GM13977 (cell line): ENCODE results near the gene AFAP1L1.
A peak's percentile ranks its signal among the peaks of the same experiment; 100 is the strongest.

Source experiments
- DNase-seq: peaks from one replicate; pipeline ENCODE4 v3.0.0; 2012; ENCODE audit warnings: low spot score
- in situ Hi-C: fragments of 300-500 bp; cut with MboI; formaldehyde crosslinking; loops from one replicate; pipeline ENCODE4 v1.12.0; 2022; ENCODE audit warnings: low sequenced_read_pairs, low pct_unique_long_range_greater_than_20kb, mixed read lengths, inconsistent platforms; ENCODE audit not compliant: unreplicated experiment
- TF ChIP-seq, protein P1 (sequence below): IDR thresholded peaks from 2 replicates; pipeline ENCODE4 v1.5.1; 2012; ENCODE audit warnings: mild to moderate bottlenecking, control low read depth; ENCODE audit not compliant: insufficient read depth; ENCODE audit errors: extremely low read depth, missing control alignments

AFAP1L1 gene

DNA sequence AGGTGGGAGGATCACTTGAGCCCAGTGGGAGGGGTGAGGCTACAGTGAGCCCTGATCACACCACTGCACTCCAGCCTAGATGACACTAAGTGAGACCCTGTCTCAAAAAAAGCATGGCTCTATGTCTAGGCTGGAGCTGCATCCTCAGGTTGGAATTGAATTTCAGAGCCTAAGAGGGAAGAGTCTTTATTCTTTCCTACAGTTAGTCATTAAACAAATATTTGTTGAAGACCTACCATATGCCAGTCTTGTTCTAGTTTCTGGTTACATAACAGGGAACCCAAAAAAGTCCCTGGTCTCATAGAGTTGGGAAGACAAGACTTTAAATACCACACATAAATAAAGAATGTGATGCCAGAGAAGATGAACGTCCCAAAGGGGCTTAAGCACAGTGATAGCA is 66.7 kb downstream of the AFAP1L1 start:
- TF ChIP-seq, protein P1, sequence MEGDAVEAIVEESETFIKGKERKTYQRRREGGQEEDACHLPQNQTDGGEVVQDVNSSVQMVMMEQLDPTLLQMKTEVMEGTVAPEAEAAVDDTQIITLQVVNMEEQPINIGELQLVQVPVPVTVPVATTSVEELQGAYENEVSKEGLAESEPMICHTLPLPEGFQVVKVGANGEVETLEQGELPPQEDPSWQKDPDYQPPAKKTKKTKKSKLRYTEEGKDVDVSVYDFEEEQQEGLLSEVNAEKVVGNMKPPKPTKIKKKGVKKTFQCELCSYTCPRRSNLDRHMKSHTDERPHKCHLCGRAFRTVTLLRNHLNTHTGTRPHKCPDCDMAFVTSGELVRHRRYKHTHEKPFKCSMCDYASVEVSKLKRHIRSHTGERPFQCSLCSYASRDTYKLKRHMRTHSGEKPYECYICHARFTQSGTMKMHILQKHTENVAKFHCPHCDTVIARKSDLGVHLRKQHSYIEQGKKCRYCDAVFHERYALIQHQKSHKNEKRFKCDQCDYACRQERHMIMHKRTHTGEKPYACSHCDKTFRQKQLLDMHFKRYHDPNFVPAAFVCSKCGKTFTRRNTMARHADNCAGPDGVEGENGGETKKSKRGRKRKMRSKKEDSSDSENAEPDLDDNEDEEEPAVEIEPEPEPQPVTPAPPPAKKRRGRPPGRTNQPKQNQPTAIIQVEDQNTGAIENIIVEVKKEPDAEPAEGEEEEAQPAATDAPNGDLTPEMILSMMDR = no peak
- no peak for DNase-seq
- in situ Hi-C loops = no loop called here

DNA sequence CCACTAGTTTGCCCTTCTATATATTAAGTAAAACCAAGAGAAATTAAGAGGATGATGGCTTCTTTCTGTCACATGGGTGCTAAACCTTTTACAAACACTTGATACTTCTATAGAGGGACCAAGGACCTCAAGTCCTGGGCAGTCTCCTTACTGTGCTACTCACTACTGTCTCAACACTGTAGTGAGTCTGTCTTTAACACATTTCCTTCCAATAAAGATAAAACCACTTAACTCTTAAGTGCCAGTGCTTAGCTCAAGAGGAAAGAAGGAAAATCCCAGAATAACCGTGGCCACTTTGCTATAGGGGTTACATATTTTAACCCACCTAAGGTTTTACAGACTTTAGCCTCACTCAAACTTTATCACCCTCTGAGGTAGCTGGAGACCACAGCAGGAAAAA is 69.3 kb downstream of the AFAP1L1 start:
- in situ Hi-C loops = no loop called here
- TF ChIP-seq, protein P1 = no peak

DNA sequence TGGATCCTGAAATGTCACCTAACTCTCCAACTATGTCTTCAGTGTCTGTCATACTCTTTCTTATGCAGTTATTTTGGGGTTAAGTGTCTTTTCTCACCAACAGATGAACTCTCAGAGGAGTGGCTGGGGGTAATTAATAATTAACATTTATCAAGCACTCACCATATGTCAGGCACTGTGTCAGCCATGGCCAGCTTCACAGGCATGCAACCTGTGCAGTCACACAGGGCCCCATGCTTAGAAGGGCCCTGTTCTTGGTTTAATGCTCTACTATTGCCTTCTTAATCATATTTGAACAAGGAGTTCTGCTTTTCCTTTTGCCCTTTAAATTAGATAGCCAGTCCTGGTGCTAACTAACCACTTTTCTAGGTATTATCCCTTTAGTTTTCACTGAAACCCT is 70.2 kb downstream of the AFAP1L1 start:
- TF ChIP-seq, protein P1 = no peak
- DNase-seq = no peak
- in situ Hi-C loops = no loop called here

More for the DNA sequence above, 69.3 kb downstream of the AFAP1L1 start:
- DNase-seq = no peak

DNA sequence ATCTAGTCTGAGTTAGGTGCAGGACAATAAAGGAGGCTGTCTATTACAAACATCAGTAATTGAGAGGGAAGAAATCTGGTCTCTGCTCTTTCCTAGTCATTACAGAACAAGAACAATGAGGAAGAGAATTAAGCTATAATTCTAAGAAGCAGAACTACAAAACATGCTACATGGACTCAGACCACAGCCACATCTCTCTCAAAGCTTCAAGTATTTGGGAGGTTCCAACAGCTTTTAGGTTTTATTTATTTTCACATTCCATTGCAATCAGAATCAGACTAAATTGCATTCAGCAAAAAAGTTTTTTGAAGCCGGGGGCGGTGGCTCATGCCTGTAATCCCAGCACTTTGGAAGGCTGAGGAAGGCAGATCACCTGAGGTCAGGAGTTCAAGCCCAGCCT is 72.5 kb downstream of the AFAP1L1 start:
- in situ Hi-C loops = no loop called here
- TF ChIP-seq, protein P1 = no peak
- no peak for DNase-seq

DNA sequence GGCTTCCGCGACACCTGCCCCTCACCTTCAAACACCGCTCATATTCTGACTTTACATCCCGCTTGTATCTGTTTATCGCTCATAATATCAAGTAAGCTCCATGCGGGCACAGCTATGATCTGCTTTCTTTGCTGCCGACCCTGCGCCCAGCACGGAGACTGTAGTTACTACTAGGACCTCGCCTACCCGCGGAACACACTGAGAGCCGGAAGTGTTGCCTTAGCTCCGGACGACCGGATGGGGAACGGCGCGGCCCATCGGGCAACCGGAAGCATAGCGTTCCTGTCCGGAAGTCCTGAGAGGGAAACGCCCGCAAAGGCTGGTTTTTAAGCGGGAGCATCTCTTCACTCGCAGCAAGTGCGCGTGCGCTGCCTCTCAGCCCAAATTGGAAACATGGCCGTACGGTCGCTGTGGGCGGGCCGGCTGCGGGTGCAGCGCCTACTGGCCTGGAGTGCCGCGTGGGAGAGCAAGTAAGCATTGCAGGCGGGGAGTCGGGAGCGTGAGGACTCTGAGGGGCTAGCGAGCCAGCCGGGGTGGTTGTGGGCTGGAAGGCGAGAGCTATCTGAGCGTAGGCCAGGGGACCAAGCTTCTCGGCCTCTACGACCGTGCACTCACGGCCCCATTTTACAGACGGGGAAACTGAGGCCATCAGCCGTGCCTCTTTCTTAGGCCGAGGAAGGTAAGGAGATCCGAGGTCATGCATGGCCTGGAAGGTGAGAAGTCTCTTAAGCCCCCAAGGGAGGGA is 73.7 kb downstream of the AFAP1L1 start, which contains the start of gene GRPEL2:
Gene GRPEL2, plus strand, starts transcription at position 353 of the 745 bp plus-strand sequence. Its CDS starts 41 bp downstream, at position 394.
- in situ Hi-C loops = no loop called here
- peak; percentile 93 for DNase-seq
- TF ChIP-seq, protein P1 = no peak

DNA sequence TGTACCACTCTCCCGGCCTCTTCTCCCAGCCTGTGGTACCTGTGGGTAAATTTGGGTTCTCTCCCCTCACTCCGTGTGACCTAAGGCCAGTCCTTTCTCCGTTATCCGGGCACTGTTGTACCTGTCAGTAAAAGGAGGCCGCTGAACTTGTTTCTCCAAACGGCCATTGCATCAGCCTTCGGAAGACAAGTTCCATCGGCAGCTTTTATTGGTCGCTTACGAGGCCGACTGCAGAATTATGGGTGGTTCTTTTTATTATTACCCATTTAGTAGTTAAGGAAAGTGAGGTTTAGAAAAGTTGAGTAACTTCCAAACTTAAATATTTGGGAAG is 74.2 kb downstream of the AFAP1L1 start:
- TF ChIP-seq, protein P1 = no peak
- no peak for DNase-seq
- in situ Hi-C loops = no loop called here

DNA sequence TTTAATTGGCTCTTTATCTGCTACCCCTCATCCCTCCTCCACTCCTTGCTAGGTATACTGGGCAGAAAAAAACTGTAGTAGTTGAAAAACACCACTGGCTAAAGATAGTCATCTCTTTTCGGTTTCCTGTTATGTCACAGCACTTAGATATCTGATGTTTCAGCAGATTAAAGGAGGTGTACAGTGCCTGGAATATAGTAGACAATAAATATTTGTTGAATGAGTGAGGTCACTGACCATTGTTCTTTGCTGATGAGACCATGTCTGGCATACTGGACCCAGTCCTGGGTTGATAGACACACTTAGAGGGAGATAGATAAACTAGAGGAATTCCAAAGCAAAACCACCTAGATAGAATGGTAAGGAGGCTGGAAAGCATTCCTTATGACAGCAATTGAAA is 76.9 kb downstream of the AFAP1L1 start:
- TF ChIP-seq, protein P1 = no peak
- in situ Hi-C loops = no loop called here

More for the DNA sequence above, 76.9 kb downstream of the AFAP1L1 start:
- DNase-seq = no peak
